CD14-positive monocyte (primary cell): ENCODE data around the gene CYP4F8. TPM values are rescaled to one million over a fixed set of nuclear protein-coding genes. Genes with fewer than 3 reads are reported as not detected.
A peak's percentile ranks its signal among the peaks of the same experiment; 100 is the strongest.

Experiments
- DNase-seq, 3 donors: peaks; one replicate each; pipeline ENCODE4 v3.0.0-alpha.2; 2011 to 2022
- H2AFZ ChIP-seq: 2 replicates; pipeline ENCODE4 v1.6.0; 2012; ENCODE audit warnings: mild to moderate bottlenecking, low read depth, low read length, inconsistent platforms; ENCODE audit not compliant: insufficient read depth, poor library complexity, severe bottlenecking
- H3K27ac ChIP-seq, 2 donors: 1 replicate in 1 of 2; 2 replicates in 1 of 2; pipeline ENCODE4 v1.5.1; 2012 to 2013; ENCODE audit warnings: low read length in 2 of 2, control low read depth in 1 of 2, inconsistent platforms in 1 of 2, low read depth in 1 of 2, mild to moderate bottlenecking in 1 of 2
- H3K27me3 ChIP-seq, 2 donors: one replicate each; pipeline versions ENCODE4 v1.6.0 to v1.6.1; 2011 to 2013; ENCODE audit warnings: low read length in 2 of 2; ENCODE audit not compliant: control insufficient read depth in 2 of 2, insufficient read depth in 2 of 2
- H3K36me3 ChIP-seq, 2 donors: replicated peaks in 1 of 2; 1 replicate in 1 of 2; 2 replicates in 1 of 2; pipeline versions ENCODE4 v1.5.1 to v1.6.1; 2012 to 2013; ENCODE audit warnings: low read length in 2 of 2, control low read depth in 1 of 2, inconsistent platforms in 1 of 2, mild to moderate bottlenecking in 1 of 2; ENCODE audit not compliant: insufficient read depth in 2 of 2, control insufficient read depth in 1 of 2
- H3K4me1 ChIP-seq, 2 donors: 1 replicate in 1 of 2; 2 replicates in 1 of 2; pipeline versions ENCODE4 v1.5.1 to v1.6.1; 2012 to 2013; ENCODE audit warnings: low read length in 2 of 2, control low read depth in 1 of 2, inconsistent platforms in 1 of 2, mild to moderate bottlenecking in 1 of 2, moderate library complexity in 1 of 2; ENCODE audit not compliant: insufficient read depth in 2 of 2, control insufficient read depth in 1 of 2
- H3K4me2 ChIP-seq: replicated peaks from 2 replicates; pipeline ENCODE3; 2012; ENCODE audit warnings: low read length, moderate library complexity, mild to moderate bottlenecking; ENCODE audit not compliant: poor library complexity, severe bottlenecking; ENCODE audit errors: extremely low read depth
- H3K4me3 ChIP-seq, 3 experiments: fragments of 200-600 bp in 1 of 3; sonication (generic) in 1 of 3; replicated peaks in 1 of 3; 1 replicate in 2 of 3; 2 replicates in 1 of 3; pipeline ENCODE4 v1.5.1; 2011 to 2013; ENCODE audit warnings: low read length in 3 of 3, mild to moderate bottlenecking in 3 of 3, control low read depth in 2 of 3, low read depth in 2 of 3, inconsistent platforms in 1 of 3, moderate library complexity in 1 of 3
- H3K79me2 ChIP-seq: 2 replicates; pipeline ENCODE4 v1.6.0; 2012; ENCODE audit warnings: mild to moderate bottlenecking, control low read depth, inconsistent platforms, low read length, moderate library complexity; ENCODE audit not compliant: insufficient read depth
- H3K9ac ChIP-seq: 2 replicates; pipeline ENCODE4 v1.6.0; 2017; ENCODE audit warnings: low read length, mild to moderate bottlenecking; ENCODE audit not compliant: insufficient read depth, poor library complexity, severe bottlenecking
- H3K9me3 ChIP-seq, 2 donors: replicated peaks in 1 of 2; 1 replicate in 1 of 2; 2 replicates in 1 of 2; pipeline versions ENCODE4 v1.5.1 to v1.6.1; 2012 to 2013; ENCODE audit warnings: low read length in 2 of 2, control low read depth in 1 of 2; ENCODE audit not compliant: control insufficient read depth in 1 of 2, insufficient read depth in 1 of 2
- H4K20me1 ChIP-seq: 2 replicates; pipeline ENCODE4 v1.6.0; 2012; ENCODE audit warnings: mild to moderate bottlenecking, low read length, control low read depth, moderate library complexity; ENCODE audit not compliant: insufficient read depth
- H3K27ac Mint-ChIP-seq, 7 donors: one replicate each; pipeline ENCODE4 v1.8.0; 2020; ENCODE audit warnings: mild to moderate bottlenecking in 7 of 7, mixed read lengths in 7 of 7, moderate library complexity in 6 of 7, inconsistent platforms in 2 of 7
- H3K27me3 Mint-ChIP-seq, 3 donors: one replicate each; pipeline ENCODE4 v1.8.0; 2021 to 2022; ENCODE audit warnings: low read depth in 3 of 3, mild to moderate bottlenecking in 3 of 3, mixed read lengths in 3 of 3, moderate library complexity in 3 of 3, inconsistent platforms in 1 of 3
- H3K36me3 Mint-ChIP-seq, 2 donors: one replicate each; pipeline ENCODE4 v1.8.0; 2020; ENCODE audit warnings: mixed read lengths in 2 of 2, inconsistent platforms in 1 of 2, mild to moderate bottlenecking in 1 of 2
- H3K4me1 Mint-ChIP-seq: one replicate; pipeline ENCODE4 v1.8.0; 2020; ENCODE audit warnings: mild to moderate bottlenecking, mixed read lengths
- H3K4me3 Mint-ChIP-seq, 2 donors: one replicate each; pipeline ENCODE4 v1.8.0; 2020; ENCODE audit warnings: mild to moderate bottlenecking in 2 of 2, mixed read lengths in 2 of 2, moderate library complexity in 1 of 2
- H3K9me3 Mint-ChIP-seq, 7 donors: one replicate each; pipeline ENCODE4 v1.8.0; 2020 to 2022; ENCODE audit warnings: mixed read lengths in 7 of 7, mild to moderate bottlenecking in 6 of 7, moderate library complexity in 6 of 7, inconsistent platforms in 2 of 7
- CTCF ChIP-seq: fragments of 200-600 bp; IDR thresholded peaks from one replicate; pipeline ENCODE4 v1.8.0; 2022; ENCODE audit warnings: antibody characterized with exemption, mild to moderate bottlenecking
- WGBS: methylation state at CpG from one replicate; pipeline ENCODE4 v1.1.5; 2013; ENCODE audit warnings: missing lambda C conversion rate; ENCODE audit not compliant: insufficient coverage; 5-methylcytosine and 5-hydroxymethylcytosine counted together
- intact Hi-C, 2 donors: fragments of 100-400 bp; cut with micrococcal nuclease; formaldehyde crosslinking; loops; one replicate each; pipeline versions ENCODE4 v1.15.0 to v1.15.1; 2023
- polyA plus RNA-seq, 3 donors: library from polyadenylated mRNA; depleted of rRNA in 1 of 3; unstranded in 2 of 3; stranded (reverse) in 1 of 3; fragments of 300-500 nt in 2 of 3; fragments of >200 nt in 1 of 3; fragmentation: Illumina TruSeq in 2 of 3; gene quantifications; 1 replicate in 2 of 3; 2 replicates in 1 of 3; pipeline ENCODE4 v1.2.3, GENCODE V29; 2012 to 2021

Gene CYP4F8
- polyA plus RNA-seq, 3 donors = not detected

GRCh38 chr19:15641901-15642491 lies 27.0 kb downstream of the CYP4F8 start:
- H3K36me3 Mint-ChIP-seq = peaks cover 0 to 12% of the 10 kb centered on the region in 2 donors
- peak overlapping the region in 6 of 7 donors; percentile 23 to 91 (median 56) for H3K27ac Mint-ChIP-seq
- peaks cover 37% of the 10 kb centered on the region for H3K4me1 Mint-ChIP-seq
- no peak for TF ChIP-seq CTCF
- peaks cover 2 to 3% (median 2%) of the 10 kb centered on the region in 3 donors for H3K27me3 Mint-ChIP-seq
- Histone ChIP-seq H3K27ac (peak overlapping the region in 1 of 2 donors; percentile 30), H4K20me1 (no peaks in the 10 kb centered on the region), H3K9ac (no peak overlapping the region), H3K4me2 (peak overlapping the region; percentile 15), H3K4me1 (peaks cover 31 to 33% of the 10 kb centered on the region in 2 donors), H3K9me3 (no peaks in the 10 kb centered on the region), H3K4me3 (peak overlapping the region in 1 of 3 experiments; percentile 28), H3K79me2 (no peaks in the 10 kb centered on the region), H3K27me3 (no peaks in the 10 kb centered on the region), H3K36me3 (no peaks in the 10 kb centered on the region), H2AFZ (no peak overlapping the region)
- H3K4me3 Mint-ChIP-seq = peak overlapping the region; percentile 9 to 73
- intact Hi-C loops = no loop called here
- peak; percentile 25 to 46 (median 40) for DNase-seq
- WGBS = 0% methylated on average over 1 of the region's 5 CpGs
- H3K9me3 Mint-ChIP-seq = peaks cover 0 to 4% (median 0%) of the 10 kb centered on the region in 7 donors

GRCh38 chr19:15642807-15643206 lies 27.8 kb downstream of the CYP4F8 start:
- Histone ChIP-seq H3K4me1 (peaks cover 31 to 33% of the 10 kb centered on the region in 2 donors), H3K27me3 (no peaks in the 10 kb centered on the region), H3K9ac (no peak overlapping the region), H3K79me2 (no peaks in the 10 kb centered on the region), H3K4me2 (no peak overlapping the region), H2AFZ (no peak overlapping the region), H3K9me3 (no peaks in the 10 kb centered on the region), H4K20me1 (no peaks in the 10 kb centered on the region), H3K36me3 (no peaks in the 10 kb centered on the region), H3K4me3 (no peak overlapping the region), H3K27ac (no peak overlapping the region)
- peaks cover 2 to 3% (median 3%) of the 10 kb centered on the region in 3 donors for H3K27me3 Mint-ChIP-seq
- peaks cover 0 to 4% (median 0%) of the 10 kb centered on the region in 7 donors for H3K9me3 Mint-ChIP-seq
- intact Hi-C loops = no loop called here
- H3K4me1 Mint-ChIP-seq = peaks cover 37% of the 10 kb centered on the region
- no peak overlapping the region for H3K27ac Mint-ChIP-seq
- TF ChIP-seq CTCF = no peak
- DNase-seq = no peak
- H3K36me3 Mint-ChIP-seq = peaks cover 0 to 20% of the 10 kb centered on the region in 2 donors
- no peak overlapping the region for H3K4me3 Mint-ChIP-seq
